HG02763 (cell line): ENCODE results near the gene AGBL1.

Experiments
- ATAC-seq: cut with Tn5 transposase; IDR thresholded peaks from one replicate; pipeline ENCODE4 v1.9.1; 2021; ENCODE audit warnings: mild to moderate bottlenecking, moderate library complexity; ENCODE audit not compliant: unreplicated experiment

Gene AGBL1

DNA sequence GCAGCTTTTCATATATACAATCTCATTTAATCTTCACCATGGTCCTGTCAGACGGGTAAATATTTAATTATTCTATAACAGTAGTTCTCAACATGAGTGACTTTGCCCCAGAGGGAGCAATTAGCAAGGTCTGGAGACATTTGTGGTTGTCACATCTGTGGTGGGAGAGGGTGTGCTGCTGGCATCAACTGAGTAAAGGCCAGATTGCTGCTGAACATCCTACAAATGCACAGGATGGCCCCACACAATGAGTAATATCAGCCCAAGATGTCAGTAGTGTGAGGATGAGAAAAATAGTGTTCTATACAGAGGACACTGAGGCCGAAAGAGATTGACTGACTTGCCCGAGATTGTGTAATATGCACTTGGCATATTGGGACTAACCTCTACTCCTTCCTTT, 156.0 kb downstream of the AGBL1 start:
- ATAC-seq, result no peak

DNA sequence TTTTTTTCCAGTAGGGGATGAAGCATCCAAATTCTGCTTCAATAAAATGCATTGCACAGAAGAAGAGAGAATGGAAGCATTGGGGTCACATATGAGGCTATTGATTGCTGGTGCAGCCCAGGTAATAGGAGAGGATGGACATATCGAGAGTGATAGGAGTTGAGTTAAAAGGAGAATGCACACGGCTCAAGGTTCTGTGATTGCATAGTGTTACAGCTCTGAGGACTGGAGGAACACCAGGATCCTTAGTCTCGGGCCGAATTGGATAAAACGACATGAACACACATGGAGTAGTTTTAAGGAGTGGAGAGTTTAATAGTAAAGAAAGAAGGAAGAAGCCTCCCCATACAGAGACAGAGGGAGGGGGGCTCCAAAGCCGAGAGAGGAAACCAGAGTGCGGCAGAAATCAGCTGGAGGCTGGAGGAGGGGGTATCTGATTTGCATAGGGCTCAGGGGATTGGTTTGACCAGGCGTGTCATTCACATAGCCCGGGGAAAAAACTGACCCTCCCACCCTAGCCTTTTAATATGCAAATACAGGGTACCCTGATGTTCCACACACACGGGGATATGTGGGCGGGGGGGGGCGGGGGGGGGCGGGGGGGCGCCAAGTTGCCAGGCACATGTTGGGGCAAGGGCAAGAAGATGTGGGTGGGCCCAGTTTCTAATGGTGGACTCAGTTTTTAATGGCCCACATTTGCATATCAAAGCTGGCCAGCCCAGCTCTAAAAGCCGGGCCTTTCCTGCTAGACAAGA, 156.9 kb downstream of the AGBL1 start:
- no peak for ATAC-seq

DNA sequence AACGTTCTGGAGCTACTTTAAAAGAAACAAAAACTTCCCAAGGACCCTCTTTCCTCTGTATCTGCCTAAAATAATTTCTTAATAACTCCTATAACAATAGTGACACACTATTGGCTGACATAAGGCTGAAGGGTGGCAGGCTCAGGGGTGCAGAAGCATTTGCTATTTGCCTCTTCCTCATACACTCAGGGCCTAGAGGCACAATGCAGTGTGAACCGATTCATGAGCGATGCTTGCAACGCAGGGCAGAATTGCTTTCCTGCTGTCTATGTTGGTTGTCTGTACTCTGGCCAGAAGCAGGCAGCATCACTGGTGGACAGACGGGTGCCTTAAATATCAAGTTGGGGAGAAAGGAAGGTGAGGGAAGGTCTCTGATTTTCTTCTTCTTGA, 157.4 kb downstream of the AGBL1 start:
- ATAC-seq, result no peak

DNA sequence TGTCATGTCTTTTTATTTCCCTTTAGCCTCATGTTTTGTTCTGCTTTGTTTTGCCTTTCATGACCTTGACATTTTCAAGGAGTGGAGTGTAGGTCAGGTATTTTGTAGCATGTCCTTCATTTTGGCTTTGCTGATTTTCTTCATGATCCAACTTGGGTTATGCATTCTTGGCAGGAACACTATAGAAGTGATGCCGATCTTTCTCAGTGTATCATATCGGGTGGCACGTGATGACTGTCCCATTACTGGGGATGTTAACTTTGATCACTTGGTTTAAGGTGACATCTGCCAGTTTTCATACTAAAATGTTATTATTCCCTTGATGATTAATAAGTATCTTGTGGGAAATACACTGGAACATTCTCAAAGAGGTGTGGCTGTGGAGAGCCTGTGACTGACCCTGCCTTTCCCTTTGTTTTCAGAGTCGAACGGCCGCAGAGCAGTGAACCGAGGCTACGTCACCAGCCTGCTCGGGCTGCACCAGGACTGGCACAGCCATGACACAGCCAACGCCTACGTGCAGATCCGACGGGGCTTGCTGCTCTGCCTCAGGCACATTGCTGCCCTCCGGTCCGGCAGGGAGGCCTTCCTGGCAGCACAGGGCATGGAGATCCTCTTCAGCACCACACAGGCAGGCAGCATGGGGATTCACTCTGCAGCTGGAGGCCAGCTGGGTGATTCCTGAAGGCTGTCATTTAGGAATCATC, 167.7 kb downstream of the AGBL1 start:
- no peak for ATAC-seq

DNA sequence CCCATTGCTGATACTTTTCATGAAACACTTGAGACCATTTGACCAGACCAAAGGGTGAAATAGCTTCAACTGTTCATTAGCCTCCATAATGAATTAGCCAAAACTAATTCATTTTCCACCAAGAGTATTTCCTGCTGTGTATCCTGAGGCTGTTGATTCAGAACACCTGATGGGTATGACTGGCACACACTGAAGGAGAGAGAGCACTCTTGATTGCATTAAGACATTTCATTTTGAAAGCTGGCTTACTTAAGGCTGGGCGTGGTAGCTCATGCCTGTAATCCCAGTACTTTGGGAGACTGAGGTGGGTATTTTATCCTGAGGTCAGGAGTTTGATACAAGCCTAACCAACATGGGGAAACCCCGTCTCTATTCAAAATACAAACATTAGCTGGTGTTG, 175.6 kb downstream of the AGBL1 start:
- no peak for ATAC-seq

DNA sequence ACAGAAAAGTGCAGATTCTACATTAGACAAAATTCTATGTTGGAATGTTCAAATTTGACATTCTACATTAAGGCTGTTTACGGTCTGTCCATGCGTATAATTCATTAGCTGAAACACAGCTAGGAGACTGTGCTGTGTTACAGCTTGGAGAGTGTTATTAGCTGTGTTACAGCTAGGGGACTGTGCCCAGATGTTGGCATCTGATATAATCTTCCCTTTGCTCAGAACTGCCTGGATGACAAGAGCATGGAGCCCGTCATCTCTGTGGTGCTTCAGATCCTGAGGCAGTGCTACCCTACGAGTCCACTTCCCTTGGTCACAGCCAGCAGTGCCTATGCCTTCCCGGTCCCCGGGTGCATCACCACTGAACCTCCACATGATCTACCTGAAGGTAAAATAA, 177.0 kb downstream of the AGBL1 start:
- no peak for ATAC-seq

DNA sequence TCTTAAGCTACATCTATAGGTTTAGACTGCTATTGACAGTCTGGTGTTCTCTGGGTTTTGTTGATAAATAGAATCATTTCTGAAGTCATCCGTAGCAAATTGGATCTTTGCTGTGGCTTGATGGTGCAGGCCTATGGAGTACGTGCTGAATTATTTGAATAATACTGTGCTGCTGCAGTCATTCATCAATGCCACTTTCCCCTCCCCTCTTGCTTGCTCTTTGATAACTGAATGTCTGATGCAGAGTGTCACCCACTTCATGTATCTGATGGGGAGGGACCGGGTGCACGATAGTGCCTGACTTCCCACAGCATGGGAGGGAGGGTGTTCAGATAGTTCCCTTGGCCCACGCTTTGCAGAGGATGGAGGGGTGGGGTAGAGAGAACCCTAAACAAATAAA, 179.9 kb downstream of the AGBL1 start:
- ATAC-seq, result no peak

DNA sequence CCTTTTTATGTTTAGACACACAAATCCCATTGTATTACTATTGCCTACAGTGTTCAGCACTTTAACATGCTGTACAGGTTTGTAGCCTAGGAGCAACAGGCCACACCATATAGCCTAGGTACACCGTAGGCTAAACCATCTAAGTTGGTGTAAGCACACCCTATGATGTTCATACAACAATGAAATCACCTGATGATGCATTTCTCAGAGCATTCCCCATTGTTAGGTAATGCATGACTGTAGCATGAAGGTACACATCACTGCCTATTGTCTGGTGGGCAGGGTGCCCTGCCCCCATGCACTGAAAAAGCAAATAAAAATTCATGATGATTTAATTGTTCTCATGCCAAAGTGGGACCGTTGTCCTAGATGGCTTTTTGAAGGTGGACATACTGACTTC, 183.6 kb downstream of the AGBL1 start:
- no peak for ATAC-seq

DNA sequence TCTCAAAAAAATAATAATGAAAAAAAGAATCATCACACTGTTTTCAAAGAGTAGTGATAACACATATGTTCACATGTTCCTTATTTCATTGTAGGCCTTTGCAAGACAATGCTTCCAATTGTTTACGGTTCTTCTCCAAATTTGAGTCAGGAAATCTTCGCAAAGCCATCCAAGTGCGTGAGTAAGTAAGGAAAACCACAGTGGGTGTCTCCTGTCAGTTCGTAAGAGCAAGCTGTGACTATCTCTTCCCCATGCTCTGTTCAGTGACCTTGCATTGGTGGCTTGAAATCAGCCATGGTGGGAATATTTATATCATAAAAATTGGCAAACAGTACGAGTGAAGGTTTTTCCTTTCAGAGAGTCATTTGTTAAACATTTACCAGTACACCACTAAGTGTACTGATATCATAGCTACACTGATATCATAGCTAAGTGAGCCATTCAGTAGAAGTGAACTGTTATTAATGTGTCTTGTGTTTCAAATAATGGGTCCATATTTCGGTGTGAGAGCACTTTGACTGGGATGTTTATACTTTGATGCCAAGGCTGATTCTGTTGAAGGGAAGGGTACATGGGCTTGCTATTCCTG, 187.3 kb downstream of the AGBL1 start:
- ATAC-seq, result no peak

DNA sequence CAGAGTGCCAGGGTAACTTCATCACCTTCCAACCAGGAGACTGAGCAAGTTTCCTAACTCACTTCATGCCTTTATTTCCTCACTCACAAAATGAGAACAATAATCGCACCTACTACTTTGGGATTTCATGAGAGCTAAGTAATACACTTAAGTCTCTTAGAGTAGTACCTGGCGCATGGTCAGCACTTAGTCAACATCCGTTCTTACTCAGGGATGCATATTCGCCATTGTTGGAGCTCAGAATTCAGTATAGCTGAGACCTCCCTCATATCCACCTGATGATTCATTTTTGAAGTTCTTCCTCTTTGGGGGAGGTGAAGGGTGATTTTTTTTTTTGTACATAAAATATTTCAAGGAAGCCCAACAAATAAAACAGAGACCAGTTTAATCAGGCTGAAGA, 188.2 kb downstream of the AGBL1 start:
- no peak for ATAC-seq

DNA sequence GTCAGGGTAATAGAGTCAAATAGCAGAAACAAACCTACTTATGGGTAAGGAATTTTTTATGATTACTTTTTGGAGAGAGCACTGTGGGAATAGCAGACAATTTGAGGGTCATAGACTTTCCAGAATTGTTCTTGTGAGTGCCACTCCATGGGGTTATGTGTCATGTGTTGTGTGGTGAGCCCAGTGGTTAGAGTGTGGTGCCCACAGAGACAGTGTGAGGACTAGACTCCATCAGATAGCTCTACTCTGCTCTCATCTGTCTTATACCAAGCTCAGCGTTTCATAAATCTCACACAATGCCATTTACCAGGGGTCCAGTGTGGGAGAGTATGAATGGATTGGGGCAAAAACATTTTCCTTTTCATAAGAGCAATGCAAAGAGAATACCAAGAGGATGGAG, 188.9 kb downstream of the AGBL1 start:
- no peak for ATAC-seq

DNA sequence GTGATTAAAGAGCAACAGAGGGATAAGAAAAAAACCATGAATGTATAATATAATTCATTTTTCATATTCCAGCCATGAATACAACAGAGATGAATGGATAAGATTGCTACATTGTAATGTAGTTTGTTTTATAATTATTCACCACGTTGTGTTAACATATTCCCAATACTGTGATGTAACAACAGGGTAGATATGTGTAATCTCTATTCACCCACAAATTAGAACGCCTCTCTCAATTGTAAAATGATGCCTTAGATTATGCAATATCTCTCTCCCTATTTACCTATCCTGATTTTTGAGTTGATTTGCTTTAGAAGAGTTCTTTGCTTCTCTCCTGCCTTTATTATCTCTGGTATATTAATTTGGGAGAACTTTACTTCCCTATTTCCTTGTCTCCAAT, 193.6 kb downstream of the AGBL1 start:
- no peak for ATAC-seq

DNA sequence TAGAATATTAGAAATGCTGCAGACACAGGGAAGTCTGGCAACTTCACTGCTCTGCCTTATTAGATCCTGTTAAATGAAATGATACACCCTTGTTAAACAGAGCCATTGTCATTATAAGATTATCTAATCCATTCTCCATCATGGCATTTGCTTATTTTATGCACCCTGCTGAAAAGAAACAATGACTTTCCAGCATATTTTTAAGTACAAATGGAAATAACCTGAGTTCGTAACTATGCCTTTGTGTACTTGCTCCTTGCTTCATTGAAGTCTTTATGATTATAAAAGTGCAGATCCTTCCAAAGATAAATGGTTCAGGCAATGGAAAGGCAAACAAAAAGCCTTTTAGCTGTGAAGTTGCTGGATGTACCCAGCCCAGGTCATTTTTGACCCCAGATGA, 195.7 kb downstream of the AGBL1 start:
- ATAC-seq, result no peak

DNA sequence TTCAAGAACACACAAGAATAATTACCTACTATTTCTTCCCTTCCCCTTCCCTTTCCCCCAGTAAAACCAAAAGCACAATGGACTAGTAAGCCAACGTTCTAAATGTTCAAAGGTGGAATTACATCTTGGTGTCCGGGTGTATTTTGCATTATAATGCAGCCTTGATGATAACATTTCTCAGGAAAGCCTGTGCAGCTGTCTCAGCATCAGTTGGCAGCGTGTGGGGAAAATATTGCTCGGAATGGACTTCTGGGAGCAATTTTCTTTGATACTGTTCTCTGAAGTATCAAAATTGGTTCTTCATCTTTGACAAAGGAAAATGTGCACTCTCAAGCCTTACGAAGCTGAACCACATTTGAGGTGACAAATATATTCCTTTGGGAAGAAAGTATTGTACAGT, 198.9 kb downstream of the AGBL1 start:
- ATAC-seq, result no peak

DNA sequence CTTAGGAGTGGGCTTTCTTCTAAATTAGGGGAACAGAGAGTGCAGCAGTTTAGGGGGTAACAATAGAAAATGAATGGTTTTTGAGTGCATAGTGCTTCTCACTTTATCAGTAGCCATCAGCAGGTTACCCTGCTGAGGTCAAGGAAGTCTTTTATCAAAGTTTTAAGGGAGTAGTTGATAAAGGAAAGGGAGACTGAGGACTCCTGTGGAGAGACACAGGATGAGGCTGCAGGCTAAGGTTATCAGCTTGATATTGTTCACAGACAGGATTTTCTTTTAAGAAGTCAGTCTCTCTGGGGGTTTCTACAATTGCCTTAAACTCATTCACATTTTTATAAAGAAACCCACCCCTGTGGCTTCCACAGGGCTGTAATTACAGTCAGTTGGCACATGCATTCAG, 205.0 kb downstream of the AGBL1 start:
- no peak for ATAC-seq

DNA sequence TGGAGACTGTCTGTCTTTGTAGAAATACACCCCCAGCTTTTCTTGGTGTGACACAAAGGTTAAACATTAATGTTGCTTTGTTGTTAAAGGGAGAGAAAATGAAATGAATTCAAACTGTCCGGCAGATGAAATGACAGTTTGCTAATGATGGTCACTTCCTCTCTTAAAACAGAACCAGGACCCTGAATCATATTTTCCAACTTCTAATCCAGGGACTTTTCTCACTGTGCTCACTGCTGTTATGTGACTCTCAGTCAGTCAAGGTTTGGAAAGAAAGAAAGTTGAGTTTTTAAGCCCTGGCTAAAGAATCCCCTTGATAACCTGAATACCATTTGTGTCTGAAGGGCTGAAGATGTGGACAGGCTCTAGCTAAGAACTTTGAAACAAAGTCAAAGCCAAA, 215.8 kb downstream of the AGBL1 start:
- ATAC-seq, result no peak

DNA sequence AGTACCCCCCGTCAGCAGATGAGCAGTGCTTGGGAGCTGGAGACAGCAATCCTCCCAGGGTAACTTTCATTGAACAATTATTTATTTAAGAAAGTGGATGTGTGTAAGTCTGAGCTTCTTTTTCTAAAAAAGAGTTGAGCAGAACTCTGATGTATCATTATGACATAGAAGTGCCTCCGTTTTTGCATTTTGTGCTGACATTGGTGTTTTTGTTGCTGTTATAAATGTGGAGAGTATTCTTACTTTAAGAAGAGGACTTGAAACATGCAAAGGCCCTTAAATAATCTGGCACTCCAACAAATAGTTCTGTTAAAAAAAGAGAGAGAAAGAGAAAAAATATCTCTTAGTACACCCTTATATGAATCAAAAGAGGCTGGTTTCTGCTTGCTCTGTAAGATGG, 217.1 kb downstream of the AGBL1 start:
- ATAC-seq, result no peak

DNA sequence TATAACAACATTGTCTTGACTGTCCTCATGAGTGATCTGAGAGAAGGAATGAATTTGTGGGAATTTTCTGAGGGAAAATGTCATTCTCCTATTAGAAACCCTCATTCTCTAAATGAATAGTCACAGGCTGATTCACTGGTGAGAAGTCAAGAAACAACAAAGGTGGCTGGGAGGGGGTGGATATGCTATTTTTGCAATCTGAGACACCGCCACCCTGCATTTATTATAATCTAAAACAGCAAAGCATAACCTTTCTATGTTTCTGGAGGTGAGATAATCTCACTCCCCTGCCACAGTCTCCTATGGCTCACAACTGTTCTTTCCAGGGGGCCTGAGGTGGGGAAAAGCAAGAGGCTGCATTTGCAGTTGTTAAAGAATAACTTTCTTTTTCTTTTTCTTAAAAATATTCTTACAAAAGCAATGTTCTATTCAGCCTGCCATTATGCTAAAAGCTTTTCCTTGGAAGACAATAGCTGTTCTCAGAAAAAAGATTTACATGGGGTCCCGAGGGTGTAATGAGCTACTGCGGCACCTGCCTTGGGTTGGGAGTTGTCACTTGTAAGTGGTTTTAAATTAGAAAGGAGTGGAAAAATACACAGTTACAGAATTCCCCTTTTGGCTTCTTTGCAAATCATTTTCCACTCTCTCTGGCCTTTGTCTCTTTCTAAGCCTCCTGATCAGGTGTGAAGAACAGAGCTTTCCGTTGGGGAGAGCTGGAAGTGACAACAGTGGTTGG, 220.9 kb downstream of the AGBL1 start:
- no peak for ATAC-seq

DNA sequence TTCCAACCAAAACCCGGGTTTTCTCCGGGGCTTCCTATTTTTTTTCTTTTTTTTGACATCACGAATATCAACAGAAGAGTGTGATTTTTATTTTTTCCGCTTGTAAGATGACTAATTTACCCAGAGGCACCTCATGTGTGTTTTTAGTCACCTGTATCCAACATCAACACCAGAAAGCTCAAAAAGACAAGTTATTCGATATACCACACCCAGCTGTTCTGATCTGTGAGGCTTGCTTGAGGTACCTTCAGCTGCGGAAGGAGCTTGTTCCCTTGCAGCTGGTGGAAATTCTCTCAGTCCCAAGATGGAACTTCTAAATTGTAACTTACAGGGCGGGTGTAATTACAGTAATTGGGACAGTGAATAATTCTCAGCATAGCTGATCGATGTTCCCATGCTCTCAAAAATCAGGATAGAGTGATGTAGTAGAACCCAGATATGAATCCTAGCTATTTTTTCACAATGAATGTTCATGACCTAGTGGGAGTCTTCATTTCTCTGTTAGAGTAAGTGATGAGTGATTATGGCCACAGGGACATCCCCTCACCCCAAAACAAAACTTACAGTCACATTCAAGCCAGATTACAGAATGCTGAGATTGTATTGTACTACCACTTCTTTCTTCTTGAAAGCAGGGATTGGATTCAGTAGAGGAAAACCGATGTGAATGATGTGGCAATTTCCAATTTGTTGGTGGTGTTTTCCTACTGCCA, 232.1 kb downstream of the AGBL1 start:
- ATAC-seq, result no peak

DNA sequence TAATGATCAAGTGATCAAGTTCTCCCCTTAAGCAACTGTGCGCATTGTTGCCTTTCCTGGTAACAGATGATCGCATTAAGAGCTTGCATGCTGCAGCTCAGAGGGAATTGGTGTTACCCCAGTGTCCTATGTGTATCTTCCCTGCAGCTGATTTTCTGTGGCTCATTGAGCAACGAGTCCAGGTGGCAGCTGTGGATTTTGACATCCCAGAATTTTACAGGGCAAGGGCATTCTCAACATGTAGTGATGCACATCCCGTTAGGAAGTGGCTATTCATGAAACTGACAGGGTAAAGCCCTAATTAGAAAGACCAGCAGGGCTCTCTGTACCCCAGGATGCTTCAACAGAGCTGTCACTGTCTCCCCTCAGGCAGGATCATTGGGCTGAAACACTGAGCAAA, 232.8 kb downstream of the AGBL1 start:
- ATAC-seq, result no peak

DNA sequence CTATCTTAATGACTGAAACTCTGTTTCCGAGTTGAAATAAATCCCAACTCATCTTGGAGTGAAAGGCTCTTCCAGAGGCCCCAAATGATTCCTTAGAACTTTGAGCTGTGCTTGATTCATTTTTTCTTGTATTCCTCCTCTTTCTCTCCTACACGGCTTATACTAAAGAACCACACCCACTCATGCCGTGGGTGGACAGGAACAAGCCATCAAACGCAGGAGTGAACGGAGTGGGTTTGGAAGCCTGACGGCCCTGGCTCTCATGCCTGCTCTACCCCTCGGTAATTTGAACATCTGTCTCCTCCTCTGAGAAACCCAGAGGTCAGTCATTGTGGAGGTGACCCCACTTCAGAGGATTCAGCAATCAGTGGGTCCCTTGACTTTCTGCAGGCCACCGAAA, 236.5 kb downstream of the AGBL1 start:
- ATAC-seq, result no peak
